Measurements from ENCODE around the gene MMP24OS. TPM values are rescaled to one million over a fixed set of nuclear protein-coding genes. Genes with fewer than 3 reads are reported as not detected.

The MMP24OS gene
- total and polyA plus RNA-seq, 10 of the 15 experiments (the other 5 are each of a cell fraction or from before 2014, with no cell fraction given) = 2.0 to 30.9 (median 10.9) TPM

GRCh38 chr20:35290887-35291417, 13.0 kb upstream of the MMP24OS start:
- RAD21 ChIA-PET (ENCODE audit: unreplicated experiment) = no interaction called here
- H3K9ac ChIP-seq (ENCODE audit: control insufficient read depth, insufficient read depth, low read length) = no peak overlapping the region
- no peak overlapping the region for H3K4me2 ChIP-seq (ENCODE audit: control insufficient read depth, insufficient read depth)
- POLR2A ChIA-PET = no interaction called here
- FAIRE-seq = no peak
- H3K9me3 ChIP-seq (replicated peaks; ENCODE audit: control insufficient read depth, insufficient read depth, low read length) = no peaks in the 10 kb centered on the region
- no peaks in the 10 kb centered on the region for H3K36me3 ChIP-seq (ENCODE audit: control insufficient read depth in 2 of 2, insufficient read depth in 2 of 2, low read length in 1 of 2)
- H3K27me3 ChIP-seq (replicated peaks in 1 of 2; ENCODE audit: control insufficient read depth in 2 of 2, insufficient read depth in 2 of 2, low read length in 1 of 2) = no peaks in the 10 kb centered on the region
- ATAC-seq = no peak
- no peaks in the 10 kb centered on the region for H4K20me1 ChIP-seq (ENCODE audit: control insufficient read depth, insufficient read depth)
- no peaks in the 10 kb centered on the region for H3K79me2 ChIP-seq (ENCODE audit: control insufficient read depth, insufficient read depth, low read length)
- TF ChIP-seq IRF3 (IDR thresholded peaks at IDR 0.05) (no peak), SUZ12 (IDR thresholded peaks at IDR 0.05; ENCODE audit: unreplicated experiment) (no peak), IKZF1 (conservative IDR thresholded peaks at IDR 0.05) (no peak), ZNF24 (IDR thresholded peaks at IDR 0.05) (no peak), SREBF1 (IDR thresholded peaks at IDR 0.05; ENCODE audit: low read length) (no peak), ESRRA (IDR thresholded peaks at IDR 0.05; ENCODE audit: low read length) (no peak), CREM (IDR thresholded peaks at IDR 0.05; ENCODE audit: low read depth) (no peak), NKRF (conservative IDR thresholded peaks at IDR 0.05) (no peak), MYC (IDR thresholded peaks at IDR 0.05; ENCODE audit: insufficient read depth, insufficient read length, insufficient replicate concordance, low read length, severe bottlenecking) (no peak), CHD1 (IDR thresholded peaks at IDR 0.05; ENCODE audit: low read depth, low read length) (no peak), E2F8 (IDR thresholded peaks at IDR 0.05; ENCODE audit: low read depth, partially characterized antibody) (no peak), NR2C1 (IDR thresholded peaks at IDR 0.05) (no peak), POLR2A (IDR thresholded peaks at IDR 0.05; ENCODE audit: low read depth, low read length) (no peak), FOXK2 (IDR thresholded peaks at IDR 0.05) (no peak), HCFC1 (IDR thresholded peaks at IDR 0.05; ENCODE audit: low read length) (no peak)
- TF ChIP-seq, protein P1, sequence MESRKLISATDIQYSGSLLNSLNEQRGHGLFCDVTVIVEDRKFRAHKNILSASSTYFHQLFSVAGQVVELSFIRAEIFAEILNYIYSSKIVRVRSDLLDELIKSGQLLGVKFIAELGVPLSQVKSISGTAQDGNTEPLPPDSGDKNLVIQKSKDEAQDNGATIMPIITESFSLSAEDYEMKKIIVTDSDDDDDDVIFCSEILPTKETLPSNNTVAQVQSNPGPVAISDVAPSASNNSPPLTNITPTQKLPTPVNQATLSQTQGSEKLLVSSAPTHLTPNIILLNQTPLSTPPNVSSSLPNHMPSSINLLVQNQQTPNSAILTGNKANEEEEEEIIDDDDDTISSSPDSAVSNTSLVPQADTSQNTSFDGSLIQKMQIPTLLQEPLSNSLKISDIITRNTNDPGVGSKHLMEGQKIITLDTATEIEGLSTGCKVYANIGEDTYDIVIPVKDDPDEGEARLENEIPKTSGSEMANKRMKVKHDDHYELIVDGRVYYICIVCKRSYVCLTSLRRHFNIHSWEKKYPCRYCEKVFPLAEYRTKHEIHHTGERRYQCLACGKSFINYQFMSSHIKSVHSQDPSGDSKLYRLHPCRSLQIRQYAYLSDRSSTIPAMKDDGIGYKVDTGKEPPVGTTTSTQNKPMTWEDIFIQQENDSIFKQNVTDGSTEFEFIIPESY (IDR thresholded peaks at IDR 0.05) = no peak
- intact Hi-C loops (cut with micrococcal nuclease; ENCODE audit: unreplicated experiment) = no loop called here
- BruUV-seq (replicated peaks) = no TSS peak
- H3K4me3 ChIP-seq = no peak overlapping the region
- SMC1A ChIA-PET (ENCODE audit: uncharacterized antibody, unreplicated experiment) = no interaction called here
- H3K27ac ChIP-seq (ENCODE audit: control insufficient read depth, insufficient read depth) = no peak overlapping the region
- no peaks in the 10 kb centered on the region for H3K4me1 ChIP-seq (ENCODE audit: control insufficient read depth, insufficient read depth, low read length)
- CTCF ChIA-PET = interaction anchor here (1.0 to 1.2 kb wide), 2 partner anchors 17 to 38 kb away, joined by 3 to 4 read pairs; no protein-coding TSS in a partner anchor
- DNase-seq (ENCODE audit: low read depth, low spot score) = no peak
- in situ Hi-C loops (cut with MboI) = no loop called here
- no peak overlapping the region for H2AFZ ChIP-seq (ENCODE audit: control insufficient read depth, low read depth, low read length)
- WGBS (ENCODE audit: insufficient coverage, insufficient replicate concordance, low lambda C conversion rate, missing lambda C conversion rate) = 27% methylated on average over 7 of the region's 7 CpGs
